ENCODE results near the gene RHOJ. TPM values are rescaled to one million over a fixed set of nuclear protein-coding genes. Genes with fewer than 3 reads are reported as not detected.

The RHOJ gene
- total and polyA plus RNA-seq, 2 of the 4 experiments (the other 2 are of a cell fraction): 9.5 to 33.9 TPM

GRCh38 chr14:63286071-63286470, 81.8 kb downstream of the RHOJ start:
- Histone ChIP-seq H3K9me3 (ENCODE audit: control insufficient read depth, insufficient read depth, low read length) (no peaks in the 10 kb centered on the region), H3K56ac (ENCODE audit: extremely low read depth, insufficient read depth, low read length) (no peak overlapping the region), H3K23ac (ENCODE audit: low read depth, low read length) (no peak overlapping the region), H4K20me1 (ENCODE audit: insufficient read depth, low read length) (no peaks in the 10 kb centered on the region), H3K79me1 (ENCODE audit: low read depth in 1 of 2, low read length in 2 of 2) (no peaks in the 10 kb centered on the region), H4K8ac (ENCODE audit: low read depth in 2 of 2, low read length in 2 of 2) (no peak overlapping the region), H2AK5ac (ENCODE audit: low read depth, low read length) (no peak overlapping the region), H3K4me1 (ENCODE audit: control insufficient read depth, insufficient read depth, low read length) (no peaks in the 10 kb centered on the region), H4K5ac (ENCODE audit: low read depth, low read length) (no peak overlapping the region), H3K27ac (ENCODE audit: insufficient read depth, low read length) (no peak overlapping the region), H3K4me2 (ENCODE audit: low read depth, low read length) (no peak overlapping the region), H3K4ac (ENCODE audit: low read depth, low read length) (no peak overlapping the region), H3K36me3 (ENCODE audit: control insufficient read depth, insufficient read depth, low read length) (peaks cover 3% of the 10 kb centered on the region; the same call in 1 of the 2 replicates), H3K4me3 (ENCODE audit: insufficient read depth, low read depth, low read length) (no peak overlapping the region), H3K27me3 (ENCODE audit: control insufficient read depth, insufficient read depth, low read length) (no peaks in the 10 kb centered on the region), H4K91ac (ENCODE audit: insufficient read depth, low read depth, low read length) (no peak overlapping the region), H2BK120ac (ENCODE audit: low read depth, low read length) (no peak overlapping the region), H2AK9ac (replicated peaks; ENCODE audit: low read depth, low read length, poor library complexity) (no peak overlapping the region), H2BK15ac (ENCODE audit: low read depth, low read length) (no peak overlapping the region), H2BK5ac (ENCODE audit: low read depth, low read length, poor library complexity, severe bottlenecking) (no peak overlapping the region), H3K9me1 (ENCODE audit: insufficient read depth, low read length) (no peaks in the 10 kb centered on the region), H3K14ac (replicated peaks; ENCODE audit: low read depth, low read length) (no peak overlapping the region), H3K9ac (ENCODE audit: low read depth, low read length) (no peak overlapping the region), H2AFZ (replicated peaks; ENCODE audit: low read length, poor library complexity) (no peak overlapping the region), H3K18ac (ENCODE audit: low read depth, low read length) (no peak overlapping the region), H2BK20ac (ENCODE audit: low read depth, low read length) (no peak overlapping the region)
- no CpG with 5 or more reads among the region's 2 CpGs for WGBS, 2 experiments (ENCODE audit: extremely low coverage in 2 of 2, insufficient read length in 1 of 2)
- POLR2A ChIA-PET (ENCODE audit: unreplicated experiment): no interaction called here
- DNase-seq (no peak), ATAC-seq (ENCODE audit: low read depth) (no peak)
- CTCF ChIA-PET: no interaction called here
- BruUV-seq (replicated peaks): no TSS peak
- in situ Hi-C loops (cut with MboI; ENCODE audit: low sequenced_read_pairs): no loop called here
- no peak for TF ChIP-seq SMC3 (IDR thresholded peaks at IDR 0.05; ENCODE audit: low read depth, low read length)
- TF ChIP-seq NFE2L2 (IDR thresholded peaks at IDR 0.05; ENCODE audit: low read depth, low read length): no peak
- TF ChIP-seq CHD1 (IDR thresholded peaks at IDR 0.05; ENCODE audit: low read depth, low read length): no peak
- no peak for TF ChIP-seq BHLHE40 (IDR thresholded peaks at IDR 0.05; ENCODE audit: low read depth, low read length)
- no peak for TF ChIP-seq POLR2A (IDR thresholded peaks at IDR 0.05; ENCODE audit: low read depth, low read length)
- TF ChIP-seq RFX5 (IDR thresholded peaks at IDR 0.05; ENCODE audit: low read depth, low read length): no peak
- TF ChIP-seq CEBPB (IDR thresholded peaks at IDR 0.05; ENCODE audit: low read depth, low read length): no peak
- TF ChIP-seq ELK1 (IDR thresholded peaks at IDR 0.05; ENCODE audit: borderline replicate concordance, low read depth, low read length): no peak
- TF ChIP-seq RAD21 (IDR thresholded peaks at IDR 0.05; ENCODE audit: low read length): no peak
- TF ChIP-seq FOS (IDR thresholded peaks at IDR 0.05; ENCODE audit: low read depth, low read length): no peak
- TF ChIP-seq MAFK (IDR thresholded peaks at IDR 0.05; ENCODE audit: low read depth, low read length): no peak
- no peak for TF ChIP-seq MXI1 (IDR thresholded peaks at IDR 0.05; ENCODE audit: borderline replicate concordance, low read depth, low read length)
- TF ChIP-seq MAZ (IDR thresholded peaks at IDR 0.05; ENCODE audit: borderline replicate concordance, low read depth, low read length): no peak
- dilution Hi-C loops (cut with HindIII; ENCODE audit: low sequenced_read_pairs, unreplicated experiment): no loop called here
- intact Hi-C loops (cut with micrococcal nuclease): no loop called here

Measured in IMR-90 (cell line).